ENCODE data around the gene MALL. TPM values are rescaled to one million over a fixed set of nuclear protein-coding genes. Genes with fewer than 3 reads are reported as not detected.
"Not testable (repeated sequence)": the region's sequence is repeated elsewhere in the genome, so short reads cannot be mapped to it uniquely, and the experiment has no call there.

Gene MALL
- total RNA-seq, 4 donors from 2014 or later: 38.7 to 92.8 (median 54.1) TPM

DNA sequence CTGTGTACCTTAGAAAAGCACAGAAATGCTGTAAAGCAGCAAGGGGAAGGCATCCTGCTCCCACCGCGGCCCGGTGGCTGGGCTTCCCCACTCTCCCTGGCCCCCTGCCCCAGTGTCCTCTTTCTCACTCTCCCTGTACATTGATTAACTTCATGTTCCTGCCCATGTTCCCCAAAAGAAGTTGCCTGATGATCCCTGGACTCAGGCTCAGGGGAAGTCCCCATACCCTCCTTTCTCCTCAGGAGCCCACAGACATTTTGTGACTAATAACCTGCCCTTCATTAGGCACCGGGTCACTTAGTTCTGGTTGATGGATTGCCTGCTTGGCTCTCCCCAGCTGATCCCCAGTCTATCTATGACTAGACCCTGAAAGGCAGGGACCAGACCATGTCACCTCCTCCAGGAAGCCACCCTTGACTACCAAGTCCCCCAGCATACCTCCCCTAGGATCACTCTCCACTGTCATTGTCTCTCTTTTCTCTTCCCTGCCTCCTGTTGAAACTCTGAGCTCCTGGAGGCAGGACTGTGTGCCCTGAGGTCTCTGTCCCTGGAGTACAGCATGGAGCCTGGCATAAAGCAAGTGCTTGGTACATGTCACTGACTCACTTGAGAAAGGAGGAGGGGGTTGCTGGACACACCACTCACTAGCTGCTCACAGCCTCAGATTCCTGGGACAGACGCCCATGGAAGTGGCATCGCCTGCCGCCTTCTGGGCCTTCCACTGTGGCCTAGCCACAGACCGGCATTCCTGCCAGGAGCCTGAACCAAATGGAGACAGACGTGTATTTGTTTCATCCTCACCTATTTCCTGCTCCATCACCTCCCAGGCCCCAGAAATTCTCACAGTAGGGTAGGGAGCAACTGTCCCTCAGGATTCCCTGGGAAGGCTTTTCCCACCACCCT lies 13.5 kb downstream of the MALL start:
- TF ChIP-seq, protein P1, sequence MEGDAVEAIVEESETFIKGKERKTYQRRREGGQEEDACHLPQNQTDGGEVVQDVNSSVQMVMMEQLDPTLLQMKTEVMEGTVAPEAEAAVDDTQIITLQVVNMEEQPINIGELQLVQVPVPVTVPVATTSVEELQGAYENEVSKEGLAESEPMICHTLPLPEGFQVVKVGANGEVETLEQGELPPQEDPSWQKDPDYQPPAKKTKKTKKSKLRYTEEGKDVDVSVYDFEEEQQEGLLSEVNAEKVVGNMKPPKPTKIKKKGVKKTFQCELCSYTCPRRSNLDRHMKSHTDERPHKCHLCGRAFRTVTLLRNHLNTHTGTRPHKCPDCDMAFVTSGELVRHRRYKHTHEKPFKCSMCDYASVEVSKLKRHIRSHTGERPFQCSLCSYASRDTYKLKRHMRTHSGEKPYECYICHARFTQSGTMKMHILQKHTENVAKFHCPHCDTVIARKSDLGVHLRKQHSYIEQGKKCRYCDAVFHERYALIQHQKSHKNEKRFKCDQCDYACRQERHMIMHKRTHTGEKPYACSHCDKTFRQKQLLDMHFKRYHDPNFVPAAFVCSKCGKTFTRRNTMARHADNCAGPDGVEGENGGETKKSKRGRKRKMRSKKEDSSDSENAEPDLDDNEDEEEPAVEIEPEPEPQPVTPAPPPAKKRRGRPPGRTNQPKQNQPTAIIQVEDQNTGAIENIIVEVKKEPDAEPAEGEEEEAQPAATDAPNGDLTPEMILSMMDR (IDR thresholded peaks at IDR 0.05): no peak
- TF ChIP-seq POLR2A (IDR thresholded peaks at IDR 0.05): no peak
- intact Hi-C loops (cut with DNase I; ENCODE audit: low total_unique reads): no loop called here
- WGBS, 2 donors: 58 to 61% methylated on average over 9 of the region's 9 CpGs
- DNase-seq (ENCODE audit: low spot score in 2 of 2): peak in 1 of 2 donors; percentile 82
- H3K4me3 ChIP-seq (ENCODE audit: low read depth, poor library complexity, severe bottlenecking): no peak overlapping the region

DNA sequence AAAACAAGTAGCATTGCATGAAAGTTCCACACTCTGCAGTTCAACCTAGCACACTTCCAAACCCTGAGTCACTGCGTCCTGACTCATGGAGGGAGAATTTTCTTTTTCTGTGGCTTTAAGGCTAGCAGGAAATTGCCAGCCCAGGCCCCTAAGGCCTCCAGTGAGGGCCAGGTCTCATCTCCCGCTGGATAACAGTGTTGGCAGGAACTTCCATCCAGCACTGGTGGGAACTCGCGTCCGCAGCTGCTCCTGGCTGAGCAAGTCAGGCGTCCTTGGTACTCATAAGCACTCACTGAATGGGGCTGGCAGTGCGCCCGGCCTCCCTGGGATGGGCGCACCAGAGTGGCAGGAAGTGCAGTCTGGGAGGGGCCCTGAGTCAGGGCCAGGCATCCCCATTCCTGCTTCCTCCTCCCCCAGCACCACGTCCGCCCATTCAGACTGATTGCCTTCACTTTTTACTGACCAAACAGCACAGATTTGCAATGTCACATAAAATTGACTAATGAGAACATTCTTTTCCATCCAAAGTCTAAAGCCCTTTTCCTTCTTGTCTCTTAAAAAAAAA lies 14.3 kb downstream of the MALL start:
- peak; percentile 91 to 98 for DNase-seq (ENCODE audit: low spot score in 2 of 2)
- TF ChIP-seq, protein P1 (IDR thresholded peaks at IDR 0.05): no peak
- TF ChIP-seq POLR2A (IDR thresholded peaks at IDR 0.05): no peak
- intact Hi-C loops (cut with DNase I; ENCODE audit: low total_unique reads): no loop called here
- WGBS, 2 donors: 1 to 3% methylated on average over 11 of the region's 11 CpGs
- no peak overlapping the region for H3K4me3 ChIP-seq (ENCODE audit: low read depth, poor library complexity, severe bottlenecking)

DNA sequence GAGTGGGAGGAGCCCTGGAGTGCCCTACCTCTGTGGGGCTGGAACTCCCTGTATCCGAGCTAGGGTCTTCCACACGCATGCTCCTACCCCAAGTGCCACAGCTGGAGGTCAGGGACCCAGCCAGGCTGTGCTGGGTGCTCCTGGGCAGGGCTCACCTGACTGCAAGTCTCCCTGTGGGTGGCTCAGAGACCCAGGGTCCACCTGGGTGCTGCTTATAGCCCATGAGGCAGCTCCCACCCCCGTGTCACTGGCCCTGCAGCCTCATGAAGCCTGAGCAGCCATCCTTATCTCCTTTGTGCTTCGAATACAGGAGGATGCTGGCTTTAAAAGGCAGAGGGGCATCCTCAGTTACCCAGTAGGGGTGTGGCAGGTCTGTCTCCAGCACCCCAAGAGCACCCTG lies 14.7 kb downstream of the MALL start:
- DNase-seq (ENCODE audit: low spot score in 2 of 2); H3K4me3 ChIP-seq (ENCODE audit: low read depth, poor library complexity, severe bottlenecking); intact Hi-C loops (cut with DNase I; ENCODE audit: low total_unique reads): not testable (repeated sequence)
- 67 to 75% methylated on average over 2 to 4 of the region's 4 CpGs for WGBS, 2 donors

DNA sequence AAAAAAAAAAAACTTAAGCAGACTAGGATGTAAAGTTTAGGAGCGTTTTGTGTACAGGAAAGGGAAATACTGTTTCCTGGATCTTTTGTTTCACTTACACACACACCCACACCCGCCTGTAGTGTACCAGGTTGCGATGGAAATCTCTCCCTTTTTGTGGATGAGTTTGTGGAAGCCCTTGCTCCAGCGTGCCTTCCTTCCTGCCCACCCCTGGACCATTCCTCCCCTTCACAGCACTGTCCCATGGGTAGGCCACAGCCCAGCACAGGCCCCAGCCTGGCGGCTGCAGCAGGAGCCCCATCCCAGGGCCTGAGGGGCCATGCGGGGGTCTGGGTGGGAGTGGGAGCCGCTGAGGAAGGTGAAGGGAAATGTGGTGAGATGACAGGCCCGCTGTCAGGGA lies 15.1 kb downstream of the MALL start:
- TF ChIP-seq, protein P1 (IDR thresholded peaks at IDR 0.05): no peak
- TF ChIP-seq POLR2A (IDR thresholded peaks at IDR 0.05): no peak
- DNase-seq (ENCODE audit: low spot score in 2 of 2): peak in 1 of 2 donors; percentile 76
- H3K4me3 ChIP-seq (ENCODE audit: low read depth, poor library complexity, severe bottlenecking): no peak overlapping the region
- 66 to 69% methylated on average over 8 of the region's 8 CpGs for WGBS, 2 donors
- intact Hi-C loops (cut with DNase I; ENCODE audit: low total_unique reads): no loop called here

DNA sequence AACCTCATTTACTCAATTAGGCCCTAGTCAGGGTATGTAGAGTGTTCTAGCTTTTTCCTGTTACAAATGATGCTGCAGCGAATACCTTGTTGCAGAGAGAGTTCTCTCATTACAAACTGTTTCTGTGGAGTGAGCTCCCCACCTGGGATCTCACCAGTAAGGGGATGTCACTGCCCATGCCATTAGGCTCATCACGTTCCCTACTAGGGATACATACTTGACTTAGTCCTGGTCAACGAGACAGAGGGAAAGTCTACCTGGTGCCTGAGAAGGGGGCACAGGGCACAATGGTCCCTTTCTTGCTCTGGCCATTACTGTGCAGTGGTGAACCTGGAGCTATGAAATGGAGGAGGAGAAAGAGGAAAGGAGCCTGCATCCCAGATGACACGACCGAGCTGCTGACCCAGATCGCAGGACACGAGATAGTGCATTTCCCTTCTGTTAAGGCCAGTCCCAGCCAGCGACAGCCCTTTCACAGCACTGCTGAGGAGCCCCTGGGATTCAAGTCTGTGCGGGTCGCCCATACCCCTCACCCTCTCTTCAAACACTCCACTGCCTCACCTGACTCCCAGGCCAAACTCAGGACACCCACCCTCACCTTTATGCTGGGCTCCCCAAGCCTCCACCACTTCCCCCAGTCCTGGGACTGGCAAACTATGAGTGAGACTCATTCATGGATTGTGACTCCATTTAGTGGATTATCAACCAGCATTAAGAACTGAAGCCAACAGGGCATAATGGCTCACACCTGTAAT lies 16.0 kb downstream of the MALL start:
- peak in 1 of 2 donors; percentile 83 for DNase-seq (ENCODE audit: low spot score in 2 of 2)
- no peak overlapping the region for H3K4me3 ChIP-seq (ENCODE audit: low read depth, poor library complexity, severe bottlenecking)
- 74 to 88% methylated on average over 10 of the region's 10 CpGs for WGBS, 2 donors
- TF ChIP-seq, protein P1 (IDR thresholded peaks at IDR 0.05): no peak
- no peak for TF ChIP-seq POLR2A (IDR thresholded peaks at IDR 0.05)
- intact Hi-C loops (cut with DNase I; ENCODE audit: low total_unique reads): no loop called here

DNA sequence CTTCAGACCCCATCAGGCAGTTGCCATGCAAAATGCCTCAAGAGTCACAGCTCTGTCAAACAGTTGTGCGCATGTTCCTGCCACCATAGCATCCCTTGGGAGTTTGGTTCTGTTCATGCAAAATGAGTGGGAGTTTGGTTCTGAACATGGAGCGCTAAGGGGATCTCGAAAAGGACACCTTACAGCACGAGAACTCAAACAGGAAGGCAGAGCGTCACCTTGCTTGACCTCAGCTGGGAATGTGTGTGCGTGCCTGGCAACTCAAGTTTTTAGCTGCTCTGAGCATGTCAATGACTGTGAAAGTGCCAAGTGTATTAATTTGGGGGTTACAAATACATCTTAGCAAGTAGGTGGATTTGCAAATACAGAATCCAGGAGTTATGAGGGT lies 16.6 kb downstream of the MALL start:
- DNase-seq (ENCODE audit: low spot score in 2 of 2): no peak
- intact Hi-C loops (cut with DNase I; ENCODE audit: low total_unique reads): no loop called here
- WGBS, 2 donors: 81 to 82% methylated on average over 6 of the region's 6 CpGs
- H3K4me3 ChIP-seq (ENCODE audit: low read depth, poor library complexity, severe bottlenecking): no peak overlapping the region
- TF ChIP-seq, protein P1 (IDR thresholded peaks at IDR 0.05): no peak
- no peak for TF ChIP-seq POLR2A (IDR thresholded peaks at IDR 0.05)

Data from lower leg skin (tissue), 4 donors.